Measurements from ENCODE around the gene BEND3.
"Not testable (repeated sequence)": the region's sequence is repeated elsewhere in the genome, so short reads cannot be mapped to it uniquely, and the experiment has no call there.

Gene BEND3

DNA sequence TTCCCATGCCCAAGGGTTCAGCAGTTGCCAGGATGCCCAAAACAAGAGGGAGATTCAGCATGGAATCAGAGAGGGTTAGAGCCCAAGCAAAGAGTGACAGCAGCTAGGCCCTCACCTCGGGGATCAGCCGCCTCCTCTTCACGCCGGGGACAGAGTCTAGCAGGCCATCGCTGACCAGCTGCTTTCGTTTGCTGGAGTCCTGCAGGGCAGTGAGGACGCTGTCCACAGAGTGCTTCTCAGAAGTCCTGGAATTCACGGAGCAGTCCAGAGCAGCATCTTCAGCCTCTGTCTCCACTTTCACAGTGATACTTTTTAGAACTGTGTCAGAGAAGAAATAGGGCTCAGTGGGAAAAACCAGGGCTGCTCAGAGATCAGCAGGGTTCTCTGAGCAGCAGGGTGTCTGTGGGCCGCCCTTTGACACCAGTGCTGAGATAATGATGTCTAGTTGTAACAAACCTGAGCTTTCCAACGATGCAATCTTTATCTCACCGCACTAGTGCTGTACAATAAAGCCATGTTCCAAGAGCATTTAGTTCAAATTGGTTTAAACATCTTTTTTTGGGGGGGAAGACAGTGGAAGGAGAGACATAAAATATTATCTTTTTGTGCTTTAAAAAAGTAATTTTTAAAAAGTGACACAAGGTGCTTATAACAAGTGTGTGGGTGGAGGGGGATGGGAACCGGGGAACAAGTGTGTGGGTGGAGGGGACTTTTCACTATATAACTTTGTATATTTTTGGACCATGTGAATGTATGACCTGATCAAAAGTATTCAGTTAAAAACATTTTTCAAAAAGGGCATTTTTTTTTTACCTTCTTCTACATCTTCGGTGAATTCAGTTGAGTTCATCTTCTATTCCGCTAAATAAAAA, 16.6 kb downstream of the BEND3 start:
- in situ Hi-C loops (cut with HindIII; ENCODE audit: low sequenced_read_pairs), result no loop called here
- DNase-seq (ENCODE audit: low read depth), result no peak
- H3K4me3 ChIP-seq (ENCODE audit: low read depth, low read length), result no peak overlapping the region
- TF ChIP-seq, protein P1, sequence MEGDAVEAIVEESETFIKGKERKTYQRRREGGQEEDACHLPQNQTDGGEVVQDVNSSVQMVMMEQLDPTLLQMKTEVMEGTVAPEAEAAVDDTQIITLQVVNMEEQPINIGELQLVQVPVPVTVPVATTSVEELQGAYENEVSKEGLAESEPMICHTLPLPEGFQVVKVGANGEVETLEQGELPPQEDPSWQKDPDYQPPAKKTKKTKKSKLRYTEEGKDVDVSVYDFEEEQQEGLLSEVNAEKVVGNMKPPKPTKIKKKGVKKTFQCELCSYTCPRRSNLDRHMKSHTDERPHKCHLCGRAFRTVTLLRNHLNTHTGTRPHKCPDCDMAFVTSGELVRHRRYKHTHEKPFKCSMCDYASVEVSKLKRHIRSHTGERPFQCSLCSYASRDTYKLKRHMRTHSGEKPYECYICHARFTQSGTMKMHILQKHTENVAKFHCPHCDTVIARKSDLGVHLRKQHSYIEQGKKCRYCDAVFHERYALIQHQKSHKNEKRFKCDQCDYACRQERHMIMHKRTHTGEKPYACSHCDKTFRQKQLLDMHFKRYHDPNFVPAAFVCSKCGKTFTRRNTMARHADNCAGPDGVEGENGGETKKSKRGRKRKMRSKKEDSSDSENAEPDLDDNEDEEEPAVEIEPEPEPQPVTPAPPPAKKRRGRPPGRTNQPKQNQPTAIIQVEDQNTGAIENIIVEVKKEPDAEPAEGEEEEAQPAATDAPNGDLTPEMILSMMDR (IDR thresholded peaks at IDR 0.05; ENCODE audit: low read depth, low read length, missing control alignments), result no peak

DNA sequence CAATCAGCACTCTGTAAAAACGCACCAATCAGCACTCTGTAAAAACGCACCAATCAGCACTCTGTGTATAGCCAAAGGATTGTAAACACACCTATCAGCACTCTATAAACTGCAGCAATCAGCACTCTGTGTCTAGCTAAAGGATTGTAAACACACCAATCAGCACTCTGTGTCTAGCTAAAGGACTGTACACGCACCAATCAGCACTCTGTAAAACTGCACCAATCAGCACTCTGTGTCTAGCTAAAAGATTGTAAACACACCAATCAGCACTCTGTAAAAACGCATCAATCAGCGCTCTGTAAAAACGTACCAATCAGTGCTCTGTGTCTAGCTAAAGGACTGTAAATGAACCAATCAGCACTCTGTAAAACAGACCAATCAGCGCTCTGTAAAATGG, 30.9 kb downstream of the BEND3 start:
- H3K4me3 ChIP-seq (ENCODE audit: low read depth, low read length); in situ Hi-C loops (cut with HindIII; ENCODE audit: low sequenced_read_pairs); DNase-seq (ENCODE audit: low read depth): not testable (repeated sequence)

DNA sequence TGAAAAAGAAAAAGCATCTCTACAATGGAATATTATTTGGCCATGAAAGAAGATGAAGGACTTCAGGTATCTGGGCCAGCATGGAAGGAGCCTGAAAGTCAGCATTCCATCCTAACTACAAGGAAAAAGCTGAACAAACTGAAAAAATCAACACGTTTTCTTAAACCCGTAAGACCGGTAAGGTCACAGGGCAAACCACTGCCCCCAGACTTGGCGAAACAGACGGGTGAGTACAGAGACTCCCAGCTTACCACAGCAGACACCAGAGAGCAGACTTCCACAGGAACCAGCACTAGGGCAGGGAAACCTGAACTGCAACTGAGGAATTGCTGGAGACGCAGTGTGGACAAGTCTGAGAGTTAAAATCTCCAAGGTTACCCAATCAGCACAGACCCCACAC, 31.4 kb downstream of the BEND3 start:
- no peak for DNase-seq (ENCODE audit: low read depth)
- H3K4me3 ChIP-seq (ENCODE audit: low read depth, low read length), result no peak overlapping the region
- in situ Hi-C loops (cut with HindIII; ENCODE audit: low sequenced_read_pairs), result no loop called here
- TF ChIP-seq, protein P1 (IDR thresholded peaks at IDR 0.05; ENCODE audit: low read depth, low read length, missing control alignments), result no peak

DNA sequence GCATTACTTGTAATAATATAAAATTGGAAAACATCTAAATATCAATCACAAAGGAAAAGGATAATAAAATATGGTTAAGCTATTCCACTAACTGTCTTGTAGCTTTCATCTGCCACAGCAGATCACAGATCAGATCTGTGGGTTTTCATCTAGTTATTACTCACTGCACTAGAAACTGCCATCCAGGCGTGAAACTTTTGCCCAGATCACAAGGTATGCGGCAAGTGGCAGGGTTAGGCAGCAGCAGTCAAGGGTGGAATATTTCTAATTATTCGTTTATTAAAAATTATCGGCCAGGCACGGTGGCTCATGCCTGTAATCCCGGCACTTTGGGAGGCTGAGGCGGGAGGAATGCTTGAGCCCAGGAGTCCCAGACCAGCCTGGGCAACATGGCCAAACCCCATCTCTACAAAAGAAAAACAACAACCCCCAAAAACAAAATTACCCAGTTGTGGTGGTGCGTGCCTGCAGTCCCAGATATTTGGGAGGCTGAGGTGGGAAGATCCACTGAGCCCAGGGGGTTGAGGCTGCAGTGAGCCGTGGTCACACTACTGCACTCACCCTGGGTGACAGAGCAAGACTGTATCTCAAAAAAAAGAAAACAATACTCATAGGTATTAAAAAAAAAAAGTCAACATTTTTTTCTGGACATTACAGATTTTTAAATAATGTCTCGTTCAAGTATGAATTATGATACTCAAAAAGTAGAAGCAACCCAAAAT, 32.1 kb downstream of the BEND3 start:
- in situ Hi-C loops (cut with HindIII; ENCODE audit: low sequenced_read_pairs), result no loop called here
- DNase-seq (ENCODE audit: low read depth), result no peak
- no peak overlapping the region for H3K4me3 ChIP-seq (ENCODE audit: low read depth, low read length)
- TF ChIP-seq, protein P1 (IDR thresholded peaks at IDR 0.05; ENCODE audit: low read depth, low read length, missing control alignments), result no peak

DNA sequence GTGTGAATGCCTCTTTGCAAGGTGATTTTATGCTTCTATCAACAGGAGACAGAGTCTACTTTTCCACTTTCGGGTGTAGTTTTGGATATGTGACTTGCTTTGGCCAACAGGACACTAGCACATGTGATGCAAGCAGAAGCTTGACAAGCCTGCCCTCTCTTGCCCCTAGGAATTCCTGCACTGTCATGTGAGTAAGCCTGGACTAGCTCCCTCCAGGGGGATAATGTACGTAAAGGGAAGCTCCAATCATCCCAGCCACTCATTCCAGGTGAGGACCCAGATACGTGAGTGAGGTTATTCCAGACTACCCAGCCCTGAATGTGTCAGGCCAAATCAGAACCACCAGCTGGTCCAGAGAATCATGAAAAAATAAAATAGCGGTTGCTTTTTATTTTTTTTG, 33.3 kb downstream of the BEND3 start:
- TF ChIP-seq, protein P1 (IDR thresholded peaks at IDR 0.05; ENCODE audit: low read depth, low read length, missing control alignments), result no peak
- in situ Hi-C loops (cut with HindIII; ENCODE audit: low sequenced_read_pairs), result no loop called here
- H3K4me3 ChIP-seq (ENCODE audit: low read depth, low read length), result no peak overlapping the region
- no peak for DNase-seq (ENCODE audit: low read depth)

DNA sequence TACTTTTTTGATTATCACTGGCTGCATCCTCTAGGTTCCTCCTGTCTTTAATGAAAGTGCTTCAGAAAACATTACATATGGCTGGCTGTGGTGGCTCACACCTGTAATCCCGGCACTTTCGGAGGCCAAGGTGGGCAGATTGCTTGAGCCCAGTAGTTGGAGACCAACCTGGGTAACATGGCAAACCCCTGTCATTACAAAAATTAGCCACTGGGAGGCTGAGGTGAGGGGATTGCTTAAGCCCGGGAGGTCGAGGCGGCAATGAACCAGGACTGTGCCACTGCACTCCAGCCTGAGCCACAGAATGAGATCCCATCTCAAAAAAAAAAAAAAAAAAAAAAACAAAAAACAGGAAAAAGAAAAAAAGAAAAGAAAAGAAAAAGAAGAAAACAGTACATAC, 35.3 kb downstream of the BEND3 start:
- no peak for DNase-seq (ENCODE audit: low read depth)
- H3K4me3 ChIP-seq (ENCODE audit: low read depth, low read length), result no peak overlapping the region
- TF ChIP-seq, protein P1 (IDR thresholded peaks at IDR 0.05; ENCODE audit: low read depth, low read length, missing control alignments), result peak; percentile 33
- in situ Hi-C loops (cut with HindIII; ENCODE audit: low sequenced_read_pairs), result no loop called here

DNA sequence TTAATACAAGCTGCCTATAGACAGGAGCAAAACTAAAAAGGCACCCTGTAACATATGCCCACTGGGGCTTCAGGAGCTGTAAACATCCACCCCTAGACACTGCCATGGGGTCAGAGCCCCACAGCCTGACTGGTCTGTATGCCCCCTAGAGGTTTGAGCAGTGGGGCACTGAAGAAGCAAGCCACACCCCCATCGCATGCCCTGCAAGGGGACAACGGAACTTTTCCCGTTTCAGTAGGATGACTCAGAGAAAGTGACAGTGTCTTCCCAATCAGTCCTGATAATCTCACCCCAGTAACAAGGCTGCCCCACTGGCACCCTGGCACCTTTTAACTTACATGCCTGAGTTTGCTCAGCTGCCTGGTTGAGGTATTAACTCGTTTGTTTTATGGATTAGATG, 35.9 kb downstream of the BEND3 start:
- in situ Hi-C loops (cut with HindIII; ENCODE audit: low sequenced_read_pairs), result no loop called here
- H3K4me3 ChIP-seq (ENCODE audit: low read depth, low read length), result no peak overlapping the region
- DNase-seq (ENCODE audit: low read depth), result no peak
- TF ChIP-seq, protein P1 (IDR thresholded peaks at IDR 0.05; ENCODE audit: low read depth, low read length, missing control alignments), result no peak
